Stomach (tissue), 4 donors: ENCODE results near the gene MX2.

Experiments used
- CTCF ChIP-seq, 7 experiments: fragments of 450-650 bp in 4 of 7; fragments of 200-600 bp in 3 of 7; sonication (generic) in 3 of 7; IDR thresholded peaks; one replicate each; pipeline ENCODE4 v1.5.1; 2016 to 2019; ENCODE audit warnings: antibody characterized with exemption in 7 of 7, control low read depth in 2 of 7, mild to moderate bottlenecking in 1 of 7
- EP300 ChIP-seq: sonication (generic); formaldehyde crosslinking; IDR thresholded peaks from one replicate; pipeline ENCODE4 v1.6.1; 2017; ENCODE audit warnings: antibody characterized with exemption
- POLR2A ChIP-seq, 4 donors: fragments of 450-650 bp; IDR thresholded peaks; one replicate each; pipeline ENCODE4 v1.6.1; 2016; ENCODE audit warnings: antibody characterized with exemption in 4 of 4, control low read depth in 2 of 4, mild to moderate bottlenecking in 1 of 4, moderate library complexity in 1 of 4
- POLR2AphosphoS5 ChIP-seq, 3 donors: sonication (generic); formaldehyde crosslinking; IDR thresholded peaks; one replicate each; pipeline ENCODE4 v1.6.1; 2016; ENCODE audit warnings: antibody characterized with exemption in 3 of 3

- no peak for TF ChIP-seq CTCF (IDR thresholded peaks at IDR 0.05)
- TF ChIP-seq POLR2A (IDR thresholded peaks at IDR 0.05): no peak
- TF ChIP-seq POLR2AphosphoS5 (IDR thresholded peaks at IDR 0.05): no peak
- TF ChIP-seq EP300: no peak
Observed at GRCh38 chr21:41425588-41425953, 63.7 kb downstream of the MX2 start.
